ENCODE results near the gene RHOF. TPM values are rescaled to one million over a fixed set of nuclear protein-coding genes. Genes with fewer than 3 reads are reported as not detected.

The RHOF gene
- total RNA-seq, 1 donor from 2014 or later = 41.0 TPM

DNA sequence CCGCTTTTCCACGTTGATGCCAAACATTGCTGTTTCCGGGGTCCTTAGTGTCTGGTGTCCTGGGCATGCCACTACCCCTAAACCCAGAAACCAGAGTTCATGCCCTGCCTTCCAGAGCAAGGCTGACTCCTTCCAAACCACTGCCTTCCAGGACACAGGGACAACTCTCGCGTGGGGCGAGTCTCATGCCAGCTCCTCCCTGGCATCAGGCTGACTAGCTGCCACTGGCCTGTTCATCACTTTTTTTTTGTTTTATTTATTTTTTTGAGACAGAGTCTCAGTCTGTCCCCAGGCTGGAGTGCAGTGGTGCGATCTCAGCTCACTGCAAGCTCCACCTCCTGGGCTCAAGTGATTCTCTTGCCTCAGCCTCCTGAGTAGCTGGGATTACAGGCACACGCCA is 15.1 kb upstream of the RHOF start:
- H3K4me3 ChIP-seq = no peak overlapping the region
- intact Hi-C loops (cut with DNase I) = no loop called here
- TF ChIP-seq, protein P1, sequence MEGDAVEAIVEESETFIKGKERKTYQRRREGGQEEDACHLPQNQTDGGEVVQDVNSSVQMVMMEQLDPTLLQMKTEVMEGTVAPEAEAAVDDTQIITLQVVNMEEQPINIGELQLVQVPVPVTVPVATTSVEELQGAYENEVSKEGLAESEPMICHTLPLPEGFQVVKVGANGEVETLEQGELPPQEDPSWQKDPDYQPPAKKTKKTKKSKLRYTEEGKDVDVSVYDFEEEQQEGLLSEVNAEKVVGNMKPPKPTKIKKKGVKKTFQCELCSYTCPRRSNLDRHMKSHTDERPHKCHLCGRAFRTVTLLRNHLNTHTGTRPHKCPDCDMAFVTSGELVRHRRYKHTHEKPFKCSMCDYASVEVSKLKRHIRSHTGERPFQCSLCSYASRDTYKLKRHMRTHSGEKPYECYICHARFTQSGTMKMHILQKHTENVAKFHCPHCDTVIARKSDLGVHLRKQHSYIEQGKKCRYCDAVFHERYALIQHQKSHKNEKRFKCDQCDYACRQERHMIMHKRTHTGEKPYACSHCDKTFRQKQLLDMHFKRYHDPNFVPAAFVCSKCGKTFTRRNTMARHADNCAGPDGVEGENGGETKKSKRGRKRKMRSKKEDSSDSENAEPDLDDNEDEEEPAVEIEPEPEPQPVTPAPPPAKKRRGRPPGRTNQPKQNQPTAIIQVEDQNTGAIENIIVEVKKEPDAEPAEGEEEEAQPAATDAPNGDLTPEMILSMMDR (IDR thresholded peaks at IDR 0.05) = no peak
- H3K4me1 ChIP-seq = peaks cover 55% of the 10 kb centered on the region
- peaks cover 43% of the 10 kb centered on the region for H3K36me3 ChIP-seq
- no peaks in the 10 kb centered on the region for H3K9me3 ChIP-seq
- no peaks in the 10 kb centered on the region for H3K27me3 ChIP-seq
- DNase-seq (no peak), ATAC-seq (no peak)
- H3K27ac ChIP-seq = no peak overlapping the region

DNA sequence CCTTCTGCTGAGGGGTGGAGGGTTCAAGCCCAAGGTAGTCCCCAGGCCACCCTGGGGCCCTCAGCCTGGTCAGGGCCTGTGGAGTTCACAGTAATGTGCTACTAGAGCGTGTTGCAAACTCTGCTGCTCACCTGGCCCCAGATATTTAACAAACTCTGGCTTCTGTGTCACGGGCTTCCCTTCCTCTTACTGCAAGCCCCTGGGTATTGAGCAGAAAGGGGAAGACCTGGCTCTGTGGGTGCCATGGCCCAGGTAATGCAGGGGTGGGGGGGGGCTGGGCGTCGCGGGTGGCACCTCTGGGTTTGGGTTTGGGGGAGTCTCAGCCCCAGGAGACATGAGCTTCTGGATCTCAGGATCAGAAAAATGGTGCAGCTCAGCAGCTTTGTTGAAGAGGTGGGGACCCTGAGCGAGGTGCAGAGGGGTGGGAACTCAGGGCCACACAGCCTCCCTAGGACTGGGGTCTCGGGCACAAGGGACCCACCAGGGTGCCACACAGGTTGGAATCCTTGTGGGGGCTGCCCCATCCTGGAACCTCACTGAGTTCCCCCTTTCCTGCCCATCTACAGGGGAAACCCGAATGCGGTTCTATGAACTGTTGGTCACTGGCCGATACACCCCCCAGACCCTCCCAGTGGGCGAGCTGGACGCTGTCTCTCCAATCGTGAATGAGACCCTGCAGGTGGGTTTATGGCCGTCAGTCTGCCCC is 14.3 kb upstream of the RHOF start:
- intact Hi-C loops (cut with DNase I) = no loop called here
- Histone ChIP-seq H3K4me1 (peaks cover 47% of the 10 kb centered on the region), H3K4me3 (no peak overlapping the region), H3K9me3 (no peaks in the 10 kb centered on the region), H3K27ac (no peak overlapping the region), H3K27me3 (no peaks in the 10 kb centered on the region), H3K36me3 (peaks cover 43% of the 10 kb centered on the region)
- no peak for DNase-seq
- TF ChIP-seq, protein P1 (IDR thresholded peaks at IDR 0.05) = no peak
- ATAC-seq = no peak

DNA sequence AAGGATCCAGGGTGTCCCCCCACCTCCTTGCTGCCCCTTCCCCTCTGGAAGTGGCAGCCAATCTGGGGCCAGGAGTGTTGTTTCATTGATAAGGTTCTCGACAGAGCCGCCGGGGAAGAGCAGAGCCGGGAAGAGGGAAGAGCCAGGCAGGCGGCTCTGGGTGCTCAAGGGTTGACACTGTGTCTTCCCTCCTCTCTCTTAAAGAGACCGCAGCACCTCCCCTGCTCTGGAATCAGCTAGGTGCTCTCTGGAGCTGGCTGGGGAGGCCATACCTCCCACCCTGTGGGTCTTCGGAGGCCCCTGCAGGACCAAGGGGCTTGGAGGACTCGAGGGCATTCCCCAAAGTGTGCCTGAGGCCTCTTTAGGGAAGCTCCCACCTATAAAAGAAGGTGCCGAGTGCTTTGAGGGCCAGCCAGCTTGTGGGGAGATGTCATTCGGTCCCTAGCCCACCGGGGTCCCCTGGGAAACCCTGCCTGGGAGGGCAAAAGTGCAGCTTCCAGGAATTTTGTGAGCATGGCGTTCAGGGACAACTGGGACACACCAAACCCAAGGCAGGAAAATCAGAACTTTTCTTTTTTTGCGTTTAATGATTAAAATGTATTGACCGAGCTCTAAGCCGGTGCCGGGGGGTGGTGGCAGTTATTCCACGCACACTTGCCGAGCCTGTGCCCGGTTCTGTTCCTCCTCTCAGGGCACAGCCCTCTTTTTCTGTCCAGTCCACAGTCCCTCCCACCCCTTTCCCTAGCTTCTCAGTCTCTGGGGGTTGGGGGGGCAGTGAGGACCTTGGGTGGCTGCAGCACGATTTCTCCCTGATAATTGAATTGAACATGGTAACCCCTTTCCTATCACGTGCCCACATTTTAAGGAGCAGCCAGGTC is 13.3 kb upstream of the RHOF start:
- TF ChIP-seq, protein P1 (IDR thresholded peaks at IDR 0.05) = no peak
- ATAC-seq = no peak
- peaks cover 39% of the 10 kb centered on the region for H3K4me1 ChIP-seq

DNA sequence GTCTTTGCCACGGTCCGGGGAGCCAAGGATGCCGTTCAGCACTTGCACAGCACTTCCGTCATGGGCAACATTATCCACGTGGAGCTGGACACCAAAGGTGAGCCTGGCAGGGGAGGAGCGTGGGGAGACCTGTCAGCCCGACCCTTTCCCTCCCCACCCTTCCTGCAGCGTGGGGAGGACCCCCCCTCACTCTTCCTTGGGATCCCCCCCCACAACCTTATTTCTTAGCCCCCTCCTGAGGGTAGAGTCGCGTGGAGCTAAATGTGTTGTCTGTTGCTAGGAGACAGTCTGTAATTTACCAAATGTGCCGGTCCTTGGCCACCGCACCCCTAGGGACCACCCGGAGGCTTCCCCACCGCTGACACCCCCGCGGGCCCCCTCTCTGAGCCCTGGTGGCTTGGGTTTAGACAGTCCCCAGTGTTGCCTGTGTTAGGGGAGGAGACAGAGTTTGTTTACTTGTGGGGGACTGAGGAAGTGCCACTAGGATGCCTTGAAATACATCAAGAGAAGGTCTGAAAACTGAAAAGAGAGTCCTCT is 12.6 kb upstream of the RHOF start:
- H3K27ac ChIP-seq = peak overlapping the region; percentile 42
- TF ChIP-seq, protein P1 (IDR thresholded peaks at IDR 0.05) = no peak
- peaks cover 42% of the 10 kb centered on the region for H3K36me3 ChIP-seq
- no peak for DNase-seq
- no peaks in the 10 kb centered on the region for H3K9me3 ChIP-seq
- peak overlapping the region; percentile 71 for H3K4me3 ChIP-seq
- no peak for ATAC-seq
- intact Hi-C loops (cut with DNase I) = no loop called here
- peaks cover 31% of the 10 kb centered on the region for H3K4me1 ChIP-seq
- H3K27me3 ChIP-seq = no peaks in the 10 kb centered on the region

More for the DNA sequence above, 13.3 kb upstream of the RHOF start:
- Histone ChIP-seq H3K27me3 (no peaks in the 10 kb centered on the region), H3K36me3 (peaks cover 43% of the 10 kb centered on the region), H3K9me3 (no peaks in the 10 kb centered on the region), H3K27ac (peak overlapping the region; percentile 42), H3K4me3 (peak overlapping the region; percentile 71)
- no peak for DNase-seq
- intact Hi-C loops (cut with DNase I) = no loop called here

DNA sequence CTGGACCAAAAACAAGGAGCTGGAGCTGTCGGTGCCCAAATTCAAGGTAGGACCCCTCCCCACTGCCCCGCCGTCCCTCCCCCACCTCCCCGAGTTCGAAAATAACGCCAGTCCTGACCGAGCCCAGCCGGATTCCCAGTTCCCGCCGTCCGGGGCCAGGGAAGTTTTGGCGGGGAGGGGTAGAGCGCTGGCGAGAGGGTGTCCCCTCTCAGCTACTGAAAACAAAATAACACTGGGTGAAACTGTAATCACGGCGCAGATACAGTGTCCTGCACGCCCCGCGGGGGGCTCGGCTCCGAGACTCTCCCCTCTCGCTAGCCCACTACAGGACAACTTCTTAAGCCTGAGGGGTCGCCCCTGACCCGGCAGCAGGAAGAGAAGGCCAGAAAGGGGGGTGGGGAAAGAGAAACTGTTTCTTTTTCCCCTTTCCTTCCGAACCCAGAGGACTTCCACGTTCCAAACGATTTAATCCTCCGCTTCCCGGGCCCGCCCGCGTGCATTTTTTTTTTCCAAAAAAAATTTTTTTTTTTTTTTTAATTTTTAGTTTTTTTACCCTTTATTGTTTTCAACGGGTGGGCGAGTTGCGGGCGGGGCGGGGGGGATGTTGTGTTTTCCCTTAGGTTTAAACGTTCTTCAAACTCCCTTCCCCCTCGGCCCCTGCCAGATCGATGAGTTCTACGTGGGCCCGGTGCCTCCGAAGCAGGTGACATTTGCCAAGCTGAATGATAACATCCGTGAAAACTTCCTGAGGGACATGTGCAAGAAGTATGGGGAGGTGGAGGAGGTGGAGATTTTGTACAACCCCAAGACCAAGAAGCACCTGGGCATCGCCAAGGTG is 11.9 kb upstream of the RHOF start:
- no peak for ATAC-seq
- TF ChIP-seq, protein P1 (IDR thresholded peaks at IDR 0.05) = no peak
- Histone ChIP-seq H3K4me1 (peaks cover 25% of the 10 kb centered on the region), H3K36me3 (peaks cover 35% of the 10 kb centered on the region), H3K4me3 (peak overlapping the region; percentile 71), H3K9me3 (no peaks in the 10 kb centered on the region), H3K27ac (peak overlapping the region; percentile 100), H3K27me3 (no peaks in the 10 kb centered on the region)
- DNase-seq = no peak
- intact Hi-C loops (cut with DNase I) = no loop called here
